HK-2 (cell line): ENCODE results near the gene KRTAP10-12.
"Not testable (repeated sequence)": the region's sequence is repeated elsewhere in the genome, so short reads cannot be mapped to it uniquely, and the experiment has no call there.

Source experiments
- DNase-seq: peaks from one replicate; pipeline ENCODE4 v3.0.0-alpha.2; 2018; ENCODE audit not compliant: unreplicated experiment

KRTAP10-12 gene

GRCh38 chr21:44670642-44671432 is 26.1 kb upstream of the KRTAP10-12 start:
- DNase-seq: no peak

DNA sequence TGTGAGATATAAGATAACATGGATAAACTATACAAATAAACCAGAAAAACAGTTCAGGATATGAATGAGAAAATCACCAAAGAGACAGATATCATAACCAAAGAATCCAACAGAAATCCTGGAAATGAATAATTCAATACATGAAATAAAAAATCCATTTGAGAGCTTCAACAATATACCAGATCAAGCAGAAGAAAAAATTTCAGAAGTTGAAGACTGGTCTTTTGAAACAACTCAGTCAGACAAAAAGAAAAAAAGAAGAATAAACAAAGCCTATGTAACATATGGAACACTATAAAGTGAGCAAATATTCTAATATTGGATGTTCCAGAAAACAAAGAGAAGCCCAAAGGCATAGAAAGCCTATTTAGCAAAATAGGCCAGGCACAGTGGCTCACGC is 25.1 kb upstream of the KRTAP10-12 start:
- no peak for DNase-seq

GRCh38 chr21:44677881-44678280 is 19.1 kb upstream of the KRTAP10-12 start:
- no peak for DNase-seq

DNA sequence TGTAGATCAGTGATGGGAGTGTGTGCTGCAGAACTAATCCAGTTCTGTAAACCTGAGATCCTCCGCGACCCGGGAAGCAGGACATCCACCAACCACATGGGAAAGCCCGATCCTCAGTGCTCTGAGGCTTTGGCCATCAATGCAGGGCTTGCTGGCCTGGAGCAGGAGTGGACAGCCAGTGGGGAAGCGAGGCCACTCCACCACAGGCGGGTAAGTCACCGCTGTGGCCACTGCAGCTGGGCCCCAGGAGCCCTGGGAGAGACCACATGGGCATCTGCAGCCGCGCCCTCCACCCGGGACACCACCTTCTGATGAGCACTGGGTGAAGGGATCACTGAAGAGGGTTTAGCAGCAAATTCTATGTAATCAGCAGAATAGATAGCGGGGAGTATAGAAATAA is 15.8 kb upstream of the KRTAP10-12 start:
- no peak for DNase-seq

GRCh38 chr21:44681861-44682579 is 15.0 kb upstream of the KRTAP10-12 start, which contains the start of gene KRTAP12-1:
Gene KRTAP12-1 (minus strand): TSS chr21:44682163. CDS start chr21:44682123, 40 bp downstream.
- DNase-seq: no peak

- DNase-seq: no peak
These were observed 14.3 kb upstream of the KRTAP10-12 start for GRCh38 chr21:44682580-44683151.

GRCh38 chr21:44684077-44684476 is 12.9 kb upstream of the KRTAP10-12 start:
- no peak for DNase-seq

- no peak for DNase-seq
These were observed 12.5 kb upstream of the KRTAP10-12 start for GRCh38 chr21:44684483-44684882.

- not testable (repeated sequence) for DNase-seq
These were observed 11.9 kb upstream of the KRTAP10-12 start for GRCh38 chr21:44685050-44685449.

- DNase-seq: no peak
These were observed 10.8 kb upstream of the KRTAP10-12 start for GRCh38 chr21:44686000-44686781.

- DNase-seq: no peak
These were observed 10.0 kb upstream of the KRTAP10-12 start for GRCh38 chr21:44686843-44687561.

GRCh38 chr21:44687671-44688070 is 9.3 kb upstream of the KRTAP10-12 start:
- DNase-seq: no peak

DNA sequence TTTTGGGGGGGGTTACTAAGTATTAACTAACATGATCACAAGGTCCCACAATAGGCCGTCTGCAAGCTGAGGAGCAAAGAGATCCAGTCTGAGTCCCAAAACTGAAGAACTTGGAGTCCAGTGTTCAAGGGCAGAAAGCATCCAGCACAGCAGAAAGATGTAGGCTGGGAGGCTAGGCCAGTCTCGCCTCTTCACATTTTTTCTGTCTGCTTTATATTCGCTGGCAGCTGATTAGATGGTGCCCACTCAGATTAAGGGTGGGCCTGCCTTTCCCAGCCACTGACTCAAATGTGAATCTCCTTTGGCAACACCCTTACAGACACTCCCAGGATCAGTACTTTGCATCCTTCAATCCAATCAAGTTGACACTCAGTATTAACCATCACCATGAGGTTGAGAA is 7.2 kb upstream of the KRTAP10-12 start:
- DNase-seq: not testable (repeated sequence)

- DNase-seq: no peak
These were observed 5.3 kb upstream of the KRTAP10-12 start for GRCh38 chr21:44691686-44692085.

GRCh38 chr21:44692798-44693512 is 4.0 kb upstream of the KRTAP10-12 start:
- DNase-seq: no peak

GRCh38 chr21:44694776-44695175 is 2.2 kb upstream of the KRTAP10-12 start:
- no peak for DNase-seq

DNA sequence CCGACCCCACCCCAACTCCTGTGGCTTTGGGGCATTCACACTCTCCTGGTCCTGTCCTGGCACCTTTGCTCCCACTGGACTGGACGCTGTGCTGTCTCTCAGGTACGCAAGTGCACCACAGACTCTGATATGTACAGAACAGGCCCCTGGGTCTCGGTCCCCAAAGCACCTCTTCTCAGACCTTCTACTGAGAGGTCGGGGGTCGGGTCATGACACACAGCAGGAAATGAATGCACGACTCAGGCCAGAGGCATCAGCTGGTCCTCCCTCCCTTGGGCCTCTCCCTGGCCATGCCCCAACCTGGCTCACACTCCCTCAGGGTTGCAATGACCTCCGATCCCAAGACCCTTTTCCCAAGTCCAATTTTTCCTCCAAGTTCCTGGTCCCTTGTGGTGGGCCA is 1.8 kb upstream of the KRTAP10-12 start:
- DNase-seq: no peak

GRCh38 chr21:44695641-44696040 is 1.3 kb upstream of the KRTAP10-12 start:
- DNase-seq: no peak

- DNase-seq: no peak
These were observed 400 bp upstream of the KRTAP10-12 start for GRCh38 chr21:44696572-44696971.
